GM19372 (cell line): Measurements from ENCODE around the gene OPCML.

ENCODE experiments used
- ATAC-seq: cut with Tn5 transposase; IDR thresholded peaks from one replicate; pipeline ENCODE4 v1.9.1; 2021; ENCODE audit warnings: mild to moderate bottlenecking, low read depth, moderate library complexity; ENCODE audit not compliant: unreplicated experiment

OPCML gene

DNA sequence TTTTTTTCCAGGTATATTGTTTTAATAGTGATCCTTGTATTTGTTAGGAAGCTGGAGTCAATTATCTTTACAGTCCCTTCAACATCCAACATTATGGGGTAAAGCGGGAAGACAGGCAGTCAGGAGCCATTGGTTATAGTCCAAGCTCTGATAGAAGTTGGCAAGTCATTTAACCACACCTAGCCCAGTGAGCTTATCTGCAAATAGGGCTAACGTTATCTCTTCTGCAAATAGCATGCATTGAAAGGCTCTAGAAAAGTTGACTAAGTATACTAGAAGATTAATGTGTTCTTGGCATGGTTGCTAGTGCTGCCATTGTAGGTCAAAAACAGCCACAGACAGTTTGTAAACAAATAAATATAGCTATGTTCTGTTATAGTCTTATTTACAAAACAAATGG is 520.7 kb downstream of the OPCML start:
- ATAC-seq: no peak

DNA sequence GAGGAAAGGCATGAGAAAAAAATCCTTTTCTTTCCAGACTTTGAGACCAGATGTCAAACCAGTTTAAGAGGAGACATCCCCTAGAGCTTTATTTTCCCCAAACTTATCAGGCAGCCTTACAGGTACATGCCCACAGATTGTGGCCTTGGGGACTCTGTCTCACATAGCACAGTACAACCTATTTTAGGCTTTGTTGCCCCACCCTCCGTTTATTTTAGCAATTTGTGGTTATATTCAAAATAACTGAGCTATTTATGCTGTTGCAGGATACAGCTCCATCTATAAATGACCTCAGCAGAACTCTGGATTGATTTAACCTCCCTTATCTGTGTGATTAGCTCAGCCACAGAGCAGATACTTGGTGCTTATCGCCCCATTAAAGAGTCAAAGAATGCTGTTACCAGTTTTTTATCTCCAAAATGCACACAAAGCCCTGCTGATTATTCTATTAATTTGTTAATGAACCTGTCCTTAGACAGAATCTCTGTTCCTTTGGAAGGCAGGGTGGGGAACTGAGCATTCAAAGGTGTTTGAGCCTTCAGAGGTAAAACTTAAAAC is 525.2 kb downstream of the OPCML start:
- ATAC-seq: no peak

DNA sequence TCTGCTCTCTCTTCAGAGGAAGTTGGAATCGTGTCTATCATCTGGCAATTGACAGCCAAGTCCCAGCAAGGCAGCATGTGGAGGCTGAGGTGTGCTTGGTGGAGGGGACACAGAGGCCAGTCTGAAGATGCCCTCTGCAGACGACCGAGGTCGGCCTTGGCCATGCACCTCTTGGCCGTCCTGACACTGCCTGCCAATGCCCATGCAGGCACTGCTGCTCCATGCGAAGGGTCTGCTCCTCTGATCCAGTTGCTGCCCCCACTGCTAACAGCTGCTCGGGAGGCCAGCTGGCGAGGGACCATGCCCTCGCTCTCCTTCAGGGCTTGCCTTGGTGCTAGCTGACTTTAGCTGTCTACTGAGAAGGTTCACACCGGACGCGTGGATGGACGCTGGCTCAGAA is 527.9 kb downstream of the OPCML start:
- no peak for ATAC-seq

DNA sequence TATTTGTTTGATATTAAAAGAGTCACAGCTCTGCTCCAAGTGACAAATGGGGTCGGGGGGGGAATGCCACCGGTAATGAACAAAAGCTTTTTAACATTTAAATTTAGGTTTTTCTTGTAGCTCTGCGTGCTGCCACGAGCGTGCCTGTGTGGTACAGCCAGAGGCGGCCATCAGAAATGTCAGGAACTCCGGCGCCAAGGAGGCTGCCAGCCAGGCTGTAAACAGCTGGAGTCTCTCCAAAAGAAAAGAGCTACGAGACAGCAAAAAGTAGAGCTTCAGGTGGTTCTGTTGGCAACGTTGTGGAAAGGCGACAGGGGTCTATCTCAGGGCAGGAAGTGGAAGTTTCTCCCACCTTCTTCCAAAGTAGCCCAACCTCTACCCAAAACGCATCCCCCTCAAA is 532.8 kb downstream of the OPCML start:
- ATAC-seq: no peak

DNA sequence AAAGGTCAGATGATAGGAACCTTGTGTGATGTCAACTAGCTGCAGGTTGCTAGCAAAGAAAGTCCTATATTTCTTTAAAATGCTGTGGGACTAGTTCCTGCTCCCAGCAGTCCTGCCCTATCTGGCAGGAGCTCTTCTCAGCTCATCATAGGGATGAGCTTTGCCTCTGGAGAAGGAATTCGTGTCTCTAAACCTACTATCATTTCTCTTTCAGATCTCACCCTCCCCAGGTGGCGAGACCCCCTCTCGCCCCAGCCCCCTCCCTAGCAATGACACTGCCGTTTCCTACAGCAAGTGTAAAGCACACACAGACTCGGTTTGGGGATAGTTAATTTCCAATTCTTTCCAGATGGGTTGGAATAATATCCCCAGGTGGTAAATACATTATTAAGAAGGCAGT is 533.3 kb downstream of the OPCML start:
- ATAC-seq: no peak

DNA sequence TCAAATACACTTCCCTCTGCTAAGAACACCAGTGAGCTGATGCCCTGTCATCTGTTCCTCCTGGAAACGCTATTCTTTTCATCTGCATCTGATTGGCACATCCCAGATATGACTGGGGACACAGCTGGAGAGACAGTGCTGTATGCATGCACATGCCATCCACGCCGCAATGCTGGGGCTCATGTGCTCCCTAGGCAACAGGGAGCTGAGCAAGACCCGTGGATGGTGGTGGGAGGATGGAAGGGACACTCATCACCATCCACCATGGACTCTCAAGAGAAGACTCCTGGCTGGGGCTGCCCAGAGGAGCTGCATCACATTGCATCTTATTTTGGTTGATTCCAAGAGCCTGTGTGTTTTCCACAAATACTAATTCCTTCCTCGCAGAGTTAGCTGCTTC is 534.9 kb downstream of the OPCML start:
- no peak for ATAC-seq

DNA sequence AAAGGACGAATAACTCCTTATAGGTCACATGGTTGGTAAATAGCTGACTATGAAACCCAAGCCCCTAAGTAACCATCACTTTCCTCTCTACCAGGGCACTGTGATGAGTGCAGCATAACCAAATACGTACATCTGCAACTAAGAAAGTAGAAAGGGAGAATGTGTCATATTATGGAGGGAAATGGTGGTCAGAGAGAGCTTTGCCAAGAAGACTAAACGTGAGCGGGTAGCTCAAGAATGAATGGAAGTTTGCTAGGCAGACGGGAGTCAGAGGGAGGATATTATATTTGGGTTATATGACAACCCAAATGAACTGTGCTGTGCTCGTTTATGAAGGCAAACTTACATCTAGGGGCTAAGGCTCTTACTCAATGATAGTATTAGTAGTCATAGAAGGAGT is 537.3 kb downstream of the OPCML start:
- ATAC-seq: no peak

DNA sequence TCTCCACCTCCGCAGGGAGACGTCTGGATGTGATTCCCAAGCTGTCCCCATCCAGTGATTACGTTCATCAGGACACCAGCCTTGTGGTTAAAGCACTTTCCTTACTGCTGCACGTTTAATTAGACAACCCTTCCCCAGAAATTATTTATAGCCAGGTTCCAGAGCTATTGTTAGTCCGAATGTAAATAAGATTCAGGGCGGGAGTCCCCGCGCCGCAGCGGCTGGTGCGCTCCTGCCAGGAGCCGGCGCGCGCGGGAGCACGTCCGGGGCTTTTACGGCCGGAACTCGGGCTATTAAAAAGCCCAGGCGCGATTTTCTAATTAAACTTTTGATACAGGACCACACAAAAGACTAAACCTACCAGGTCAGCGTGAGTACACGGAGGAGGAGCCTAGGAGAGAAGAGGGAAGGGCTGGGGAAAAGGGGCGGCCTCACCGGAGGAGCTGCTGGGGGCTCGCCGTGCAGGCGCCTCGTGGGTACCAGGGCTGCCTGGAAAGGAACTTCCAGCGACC is 538.3 kb downstream of the OPCML start:
- ATAC-seq: no peak

DNA sequence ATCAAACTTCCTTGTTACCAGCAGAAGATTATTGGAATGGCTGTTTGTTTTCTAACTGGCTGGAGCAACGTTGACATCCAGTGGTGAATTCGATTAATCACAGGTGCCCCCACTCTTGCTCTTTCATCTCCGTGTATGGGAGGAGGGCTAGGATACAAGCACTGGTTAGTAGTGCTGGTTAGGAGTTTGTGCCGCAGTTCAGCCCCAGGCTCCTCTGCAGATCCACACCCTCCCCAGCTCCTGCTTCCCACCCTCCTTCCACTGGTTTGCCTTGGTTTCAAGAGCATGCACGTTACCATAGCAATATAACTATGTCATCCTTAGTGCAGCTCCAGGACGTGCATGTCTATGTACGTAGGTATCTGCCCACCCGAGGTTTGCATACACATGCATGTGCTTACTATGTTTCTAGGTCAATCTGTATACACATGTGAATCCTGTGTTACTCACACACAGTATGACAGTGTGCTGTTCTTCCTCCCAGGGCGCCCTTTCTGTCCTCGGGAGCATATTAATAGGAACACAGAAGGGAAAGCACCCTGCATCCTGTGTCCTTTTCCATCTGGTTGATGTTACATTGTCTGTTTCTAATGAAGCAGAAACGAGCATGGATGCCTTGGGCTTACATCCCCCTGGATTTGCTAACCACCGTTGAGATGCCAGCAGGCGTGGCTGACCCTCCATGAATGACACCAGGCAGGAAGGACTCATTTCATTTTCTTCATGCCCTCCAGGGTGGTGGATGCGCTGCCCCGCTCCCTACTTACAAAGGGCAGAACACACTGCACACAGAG is 539.3 kb downstream of the OPCML start:
- ATAC-seq: no peak

DNA sequence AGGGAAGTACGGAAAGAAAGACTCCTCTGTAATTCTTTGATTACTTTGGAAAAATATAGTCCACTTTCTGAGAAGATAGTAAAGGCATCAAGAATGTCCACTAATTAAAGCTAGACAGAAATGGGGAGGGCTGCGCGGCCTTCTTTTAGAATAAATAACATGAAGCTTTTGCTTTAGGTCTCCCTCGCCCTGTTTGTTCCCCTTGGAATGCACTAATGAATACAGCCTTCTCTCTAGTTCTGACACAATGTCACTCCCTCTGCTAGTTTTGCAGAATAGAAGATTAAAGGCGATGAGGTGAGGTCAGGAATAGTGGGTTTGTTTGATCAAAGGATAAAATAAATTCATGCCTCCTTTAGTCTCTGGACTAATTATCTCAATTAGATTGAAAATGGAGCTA is 543.9 kb downstream of the OPCML start:
- no peak for ATAC-seq

DNA sequence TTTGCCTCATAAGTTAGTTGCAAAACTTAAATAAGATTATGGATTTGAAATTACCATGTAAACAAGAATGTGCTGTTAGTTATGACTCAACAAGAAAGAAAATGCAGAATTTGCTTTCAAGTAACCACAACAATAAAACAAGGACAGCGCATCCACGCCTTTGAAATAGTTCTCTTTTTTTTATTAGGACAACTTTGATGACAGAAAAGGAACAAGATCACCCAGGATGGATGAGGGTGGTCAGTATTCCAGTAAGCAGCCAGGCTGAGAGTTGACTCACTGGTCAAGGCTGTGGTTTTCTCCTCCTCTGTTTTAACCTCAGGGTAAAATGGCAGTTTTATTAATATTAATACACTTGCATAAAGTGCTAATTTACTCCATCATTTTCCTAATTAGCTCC is 544.4 kb downstream of the OPCML start:
- ATAC-seq: no peak

DNA sequence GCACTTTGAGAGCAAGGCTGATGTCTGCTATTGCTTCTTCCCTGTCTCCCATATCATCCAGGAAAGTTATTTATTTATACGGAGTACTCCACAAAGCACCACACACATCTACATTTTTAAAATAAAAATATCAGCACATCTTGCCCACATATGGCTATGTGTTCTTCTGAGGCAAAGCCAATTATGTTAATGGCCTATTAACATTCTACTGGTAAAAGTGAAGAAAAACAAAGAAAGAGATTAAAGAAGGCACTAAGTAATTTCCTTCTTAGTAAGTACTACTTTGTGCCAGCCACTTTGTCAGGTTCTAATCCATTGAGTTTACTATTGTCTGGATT is 548.7 kb downstream of the OPCML start:
- ATAC-seq: no peak

DNA sequence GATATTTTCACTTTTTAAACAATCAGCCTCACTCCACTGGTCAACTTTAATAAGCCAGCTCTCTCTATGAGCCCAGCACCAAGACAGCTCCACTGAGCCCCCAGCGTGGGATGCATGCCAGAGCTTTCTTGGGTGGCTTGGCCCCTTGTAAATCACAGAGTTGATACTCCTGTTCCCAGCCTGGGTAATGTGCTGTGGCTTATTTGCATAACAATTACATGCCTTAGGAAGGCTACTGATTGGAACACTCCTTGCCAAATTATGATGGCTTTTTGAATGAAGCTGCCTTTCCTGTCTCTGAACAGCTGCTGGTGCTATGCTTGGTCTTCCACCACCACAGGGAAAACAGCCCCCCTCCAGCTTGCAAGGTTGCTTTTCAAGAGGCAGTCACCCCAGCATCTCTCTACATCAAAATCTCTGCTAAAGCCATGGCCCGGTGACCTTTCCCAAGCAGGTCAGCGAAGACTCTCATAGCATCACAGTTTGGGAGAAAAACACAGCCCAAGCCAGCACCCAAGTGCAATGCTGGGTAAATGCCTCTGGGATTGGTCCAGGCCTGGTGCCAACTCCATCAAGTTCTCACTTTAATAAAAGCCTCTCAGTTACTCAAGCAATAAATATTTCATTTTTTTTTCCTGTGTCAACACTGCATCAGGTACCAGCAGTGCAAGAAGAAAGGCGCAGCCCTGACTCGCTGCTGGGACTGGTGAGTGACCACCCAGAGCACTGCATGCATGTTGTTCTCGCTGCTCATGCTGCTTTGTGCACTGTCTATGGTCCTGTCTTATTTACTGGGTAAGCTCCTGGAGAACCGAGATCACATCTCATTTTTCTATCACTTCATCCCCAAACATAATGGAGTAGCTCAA is 549.3 kb downstream of the OPCML start:
- no peak for ATAC-seq

DNA sequence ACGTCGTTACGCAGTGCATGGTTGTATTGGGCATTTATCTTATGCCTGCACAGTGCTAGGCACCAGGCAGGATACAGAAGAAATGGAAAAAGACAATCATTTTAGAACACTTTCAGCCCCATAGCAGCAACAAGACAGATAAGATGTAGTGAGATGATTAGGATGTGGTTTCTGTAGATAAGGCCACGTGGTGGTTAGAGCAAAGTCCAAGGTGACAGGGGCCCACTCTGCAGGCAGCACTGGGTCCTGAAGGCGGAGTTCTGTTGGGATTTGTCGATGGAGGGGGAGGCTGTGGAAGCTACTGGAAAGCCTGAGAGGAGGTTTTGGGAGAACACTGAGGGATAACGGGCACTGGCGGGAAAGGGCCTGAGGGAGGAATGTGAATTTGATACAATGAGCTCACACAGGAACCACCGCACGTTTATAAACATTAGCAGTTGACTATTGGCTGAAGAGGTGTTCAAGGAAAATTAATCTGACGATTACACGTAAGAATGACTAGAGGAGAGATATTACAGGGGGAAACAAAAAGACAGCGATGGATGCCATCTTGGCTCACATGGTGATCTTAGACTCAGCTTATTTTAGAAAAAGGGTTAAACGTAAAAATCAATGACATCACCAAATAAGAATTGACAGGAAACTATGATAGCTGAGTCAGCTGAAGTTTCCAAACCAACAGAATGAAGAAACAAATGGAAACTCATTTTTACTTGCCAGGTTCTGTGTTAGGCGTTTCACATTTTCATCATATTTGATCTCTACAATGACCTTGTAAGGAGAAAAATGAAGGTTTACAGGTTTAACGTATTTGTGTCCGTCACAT is 551.0 kb downstream of the OPCML start:
- no peak for ATAC-seq

DNA sequence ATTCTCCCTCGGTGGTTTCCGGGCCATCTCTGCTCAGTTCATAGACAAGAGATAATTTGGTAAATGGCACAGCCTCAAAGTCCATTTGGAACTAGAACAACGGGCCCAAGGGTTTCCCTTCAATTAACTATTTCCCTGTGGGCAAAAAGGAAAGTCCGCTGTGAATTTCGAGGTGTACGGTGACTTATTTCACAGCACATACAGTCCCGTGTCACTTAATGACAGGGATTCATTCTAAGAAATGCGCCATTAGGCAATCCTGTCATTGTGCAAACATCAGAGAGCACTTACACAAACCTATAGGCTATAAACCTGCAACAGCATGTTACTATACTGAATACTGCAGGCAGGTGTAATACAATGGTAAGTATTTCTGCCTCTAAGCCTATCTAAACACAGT is 551.6 kb downstream of the OPCML start:
- ATAC-seq: no peak

DNA sequence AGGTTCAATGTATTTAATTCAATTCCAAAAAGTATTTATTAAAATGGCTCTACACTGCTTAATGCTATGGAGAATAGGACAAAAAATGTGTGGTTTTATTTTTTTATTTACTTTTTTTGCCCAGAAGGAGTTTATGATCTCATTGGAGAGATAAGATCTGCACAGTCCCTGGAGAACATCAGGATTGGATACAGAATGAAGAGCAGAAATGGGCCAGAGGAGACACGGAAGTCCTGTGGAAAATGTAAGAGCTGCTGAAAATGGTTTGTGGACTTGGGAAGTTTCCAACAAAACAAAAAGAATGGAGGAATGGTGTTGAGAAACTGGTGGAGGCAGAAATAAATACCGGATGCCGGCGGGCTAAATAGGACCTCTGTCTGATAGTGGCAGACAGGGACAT is 554.6 kb downstream of the OPCML start:
- ATAC-seq: no peak

DNA sequence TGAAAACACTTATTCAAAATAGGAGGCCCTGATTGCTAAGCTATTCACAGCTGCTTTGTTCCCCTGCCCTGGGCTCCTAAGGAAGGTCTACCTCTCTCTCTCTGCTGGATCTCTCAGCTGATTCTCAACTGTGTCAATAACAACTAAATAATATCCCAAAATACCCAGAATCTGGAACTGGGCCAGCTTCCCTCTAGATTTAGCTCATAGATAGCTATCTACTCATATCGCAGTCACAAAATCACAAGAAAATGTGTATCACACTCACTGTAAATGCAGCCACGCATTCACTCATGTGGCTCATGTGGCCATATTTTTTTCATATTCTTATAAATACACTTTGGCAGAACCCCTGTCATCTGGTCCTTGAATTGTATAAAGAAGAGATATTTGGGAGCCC is 555.1 kb downstream of the OPCML start:
- ATAC-seq: no peak

DNA sequence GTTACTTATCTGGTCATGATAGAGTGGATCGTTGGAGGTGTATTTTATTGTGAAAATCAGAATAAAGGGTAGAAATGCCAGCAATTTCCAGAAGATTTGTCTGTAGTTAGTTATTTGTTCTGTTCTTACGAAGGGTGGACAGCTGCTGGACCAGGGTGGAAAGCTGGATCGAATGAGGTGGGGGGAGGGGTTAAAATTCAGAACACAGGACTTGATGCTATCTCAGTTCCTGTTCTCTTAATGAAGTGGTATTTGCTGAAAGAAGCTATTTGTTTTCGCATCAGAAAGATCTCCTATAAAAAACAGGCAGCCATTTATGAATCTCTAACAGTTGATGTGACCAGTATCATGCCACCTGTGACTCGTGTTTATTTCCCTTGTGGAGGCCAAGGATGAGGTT is 556.2 kb downstream of the OPCML start:
- ATAC-seq: no peak

DNA sequence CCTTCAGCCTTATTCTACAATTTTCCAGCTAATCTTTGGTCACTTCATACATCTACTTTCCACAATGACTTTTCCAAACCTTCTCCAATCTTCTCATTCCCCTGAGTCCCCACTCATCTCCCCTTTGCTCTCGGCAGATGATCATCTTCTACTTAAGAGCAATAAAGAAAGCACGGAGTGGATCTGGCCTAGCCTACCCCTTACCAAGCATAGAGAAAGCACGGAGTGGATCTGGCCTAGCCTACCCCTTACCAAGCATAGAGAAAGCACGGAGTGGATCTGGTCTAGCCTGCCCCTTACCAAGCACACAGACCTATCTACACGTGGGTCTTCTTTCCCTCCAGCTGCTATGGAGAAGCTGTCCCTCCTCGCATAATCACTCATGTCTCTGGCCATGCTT is 558.6 kb downstream of the OPCML start:
- ATAC-seq: no peak

DNA sequence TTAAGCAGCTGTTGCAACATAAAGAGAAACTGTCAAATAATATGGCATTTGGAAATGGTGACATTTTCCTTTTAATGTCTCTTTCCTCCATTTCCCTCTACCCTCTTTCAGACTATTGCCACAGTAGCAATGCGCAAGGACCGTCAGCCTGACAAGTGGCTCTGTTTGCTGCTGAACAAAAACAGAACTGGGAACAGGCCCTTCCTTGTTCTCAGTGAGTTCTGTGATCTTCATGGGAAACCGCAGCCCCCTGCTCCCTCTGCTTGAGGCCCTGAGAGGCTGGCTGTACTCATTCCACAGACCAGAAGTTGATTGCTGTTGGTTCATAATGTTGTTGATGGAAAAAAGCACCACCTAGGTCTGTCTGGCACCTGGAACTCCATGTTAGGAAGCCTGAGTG is 559.7 kb downstream of the OPCML start:
- ATAC-seq: no peak

DNA sequence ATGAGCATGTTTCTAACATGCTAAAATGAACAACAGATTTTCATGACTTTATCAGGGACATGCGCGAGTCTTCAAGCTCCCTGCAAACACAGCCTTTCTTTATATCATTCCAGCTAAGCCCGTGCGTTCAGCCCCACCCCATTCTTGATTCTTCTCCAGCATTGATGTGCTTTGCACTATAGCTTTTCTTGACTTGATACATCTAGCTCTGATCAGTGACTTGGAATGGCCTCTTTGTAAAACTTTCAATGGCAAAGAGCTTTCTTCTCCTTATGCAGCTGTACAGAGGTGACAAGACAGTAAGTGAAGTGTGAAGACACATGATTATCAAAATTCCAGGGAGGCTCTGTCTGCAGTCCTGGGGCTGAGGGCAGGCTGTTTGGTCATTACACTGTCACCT is 561.0 kb downstream of the OPCML start:
- ATAC-seq: no peak
